SU-DHL-6 (cell line): ENCODE results near the gene SERINC2.
A peak's percentile ranks its signal among the peaks of the same experiment; 100 is the strongest.

Experiments
- H2AFZ ChIP-seq: fragments of 200-600 bp; sonication (generic); 2 replicates; pipeline ENCODE4 v1.6.1; 2014; ENCODE audit warnings: low read depth, mild to moderate bottlenecking, moderate library complexity, mixed read lengths, antibody characterized with exemption, low read length; ENCODE audit not compliant: severe bottlenecking
- H3F3A ChIP-seq: fragments of 200-600 bp; shearing (Covaris generic); 2 replicates; pipeline ENCODE4 v1.6.0; 2016; ENCODE audit warnings: antibody characterized with exemption, mild to moderate bottlenecking; ENCODE audit not compliant: insufficient read depth
- H3K27ac ChIP-seq: fragments of 200-600 bp; sonication (generic); 2 replicates; pipeline ENCODE4 v1.5.1; 2016; ENCODE audit warnings: low read depth, mild to moderate bottlenecking, low read length, moderate library complexity, mixed read lengths
- H3K27me3 ChIP-seq: fragments of 200-600 bp; sonication (generic), shearing (Covaris generic); 2 replicates; pipeline ENCODE4 v1.6.0; 2014; ENCODE audit warnings: mild to moderate bottlenecking, low read length
- H3K36me3 ChIP-seq: fragments of 200-600 bp; sonication (generic); 2 replicates; pipeline ENCODE4 v1.6.1; 2014; ENCODE audit warnings: mild to moderate bottlenecking, low read length, mixed read lengths
- H3K4me2 ChIP-seq: fragments of 300-600, 200-600 bp; shearing (Covaris generic), sonication (generic); 2 replicates; pipeline ENCODE4 v1.6.0; 2014; ENCODE audit warnings: low read length, low read depth, mild to moderate bottlenecking; ENCODE audit not compliant: poor library complexity, severe bottlenecking
- H3K4me3 ChIP-seq: fragments of 200-600 bp; sonication (generic); 2 replicates; pipeline ENCODE4 v1.5.1; 2014; ENCODE audit warnings: antibody characterized with exemption, low read length, mild to moderate bottlenecking, mixed read lengths; ENCODE audit not compliant: insufficient read depth, poor library complexity, severe bottlenecking
- H3K79me2 ChIP-seq: fragments of 200-600 bp; sonication (generic); 2 replicates; pipeline ENCODE4 v1.6.1; 2014; ENCODE audit warnings: mild to moderate bottlenecking, low read length, moderate library complexity; ENCODE audit not compliant: insufficient read depth
- H3K9ac ChIP-seq: fragments of 200-600 bp; sonication (generic); 2 replicates; pipeline ENCODE4 v1.7.0; 2014; ENCODE audit warnings: mild to moderate bottlenecking, low read length
- H3K9me2 ChIP-seq: fragments of 200-600 bp; sonication (generic); replicated peaks from 2 replicates; pipeline ENCODE4 v1.6.1; 2014; ENCODE audit warnings: low read length; ENCODE audit not compliant: insufficient read depth
- H3K9me3 ChIP-seq: fragments of 200-600 bp; sonication (generic); 2 replicates; pipeline ENCODE4 v1.6.1; 2014; ENCODE audit warnings: low read length, mixed read lengths; ENCODE audit not compliant: insufficient read depth
- H4K20me1 ChIP-seq: fragments of 200-600 bp; sonication (generic); 2 replicates; pipeline ENCODE4 v1.6.1; 2014; ENCODE audit warnings: low read depth, mild to moderate bottlenecking, antibody characterized with exemption, low read length, moderate library complexity, mixed read lengths
- EZH2phosphoT487 ChIP-seq: fragments of 200-600 bp; sonication (generic), shearing (Covaris generic); conservative IDR thresholded peaks from 2 replicates; pipeline ENCODE4 v1.6.1; 2018; ENCODE audit warnings: mild to moderate bottlenecking, antibody characterized with exemption, low read length, moderate library complexity, mixed read lengths
- TF ChIP-seq, protein P1 (sequence below): fragments of 200-600 bp; sonication (generic); IDR thresholded peaks from one replicate; pipeline ENCODE4 v1.5.1; 2017; ENCODE audit warnings: antibody characterized with exemption, mild to moderate bottlenecking, low read length, moderate library complexity; ENCODE audit not compliant: insufficient read depth, poor library complexity, severe bottlenecking

The SERINC2 gene

GRCh38 chr1:31482482-31483011 is 69.5 kb downstream of the SERINC2 start:
- no peaks in the 10 kb centered on the region for H3K27me3 ChIP-seq
- H3K9me3 ChIP-seq = no peaks in the 10 kb centered on the region
- no peak overlapping the region for H3K4me2 ChIP-seq
- 0 out of 2 replicates have a peak overlapping the region, but pooled peaks have one; percentile 2 for H3K9ac ChIP-seq
- no peak for TF ChIP-seq EZH2phosphoT487
- TF ChIP-seq, protein P1, sequence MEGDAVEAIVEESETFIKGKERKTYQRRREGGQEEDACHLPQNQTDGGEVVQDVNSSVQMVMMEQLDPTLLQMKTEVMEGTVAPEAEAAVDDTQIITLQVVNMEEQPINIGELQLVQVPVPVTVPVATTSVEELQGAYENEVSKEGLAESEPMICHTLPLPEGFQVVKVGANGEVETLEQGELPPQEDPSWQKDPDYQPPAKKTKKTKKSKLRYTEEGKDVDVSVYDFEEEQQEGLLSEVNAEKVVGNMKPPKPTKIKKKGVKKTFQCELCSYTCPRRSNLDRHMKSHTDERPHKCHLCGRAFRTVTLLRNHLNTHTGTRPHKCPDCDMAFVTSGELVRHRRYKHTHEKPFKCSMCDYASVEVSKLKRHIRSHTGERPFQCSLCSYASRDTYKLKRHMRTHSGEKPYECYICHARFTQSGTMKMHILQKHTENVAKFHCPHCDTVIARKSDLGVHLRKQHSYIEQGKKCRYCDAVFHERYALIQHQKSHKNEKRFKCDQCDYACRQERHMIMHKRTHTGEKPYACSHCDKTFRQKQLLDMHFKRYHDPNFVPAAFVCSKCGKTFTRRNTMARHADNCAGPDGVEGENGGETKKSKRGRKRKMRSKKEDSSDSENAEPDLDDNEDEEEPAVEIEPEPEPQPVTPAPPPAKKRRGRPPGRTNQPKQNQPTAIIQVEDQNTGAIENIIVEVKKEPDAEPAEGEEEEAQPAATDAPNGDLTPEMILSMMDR = no peak
- H3K4me3 ChIP-seq = no peak overlapping the region
- no peak overlapping the region for H3K27ac ChIP-seq
- H2AFZ ChIP-seq = peak overlapping the region; percentile 57
- no peaks in the 10 kb centered on the region for H3K9me2 ChIP-seq
- H3K36me3 ChIP-seq = no peaks in the 10 kb centered on the region
- H3F3A ChIP-seq = no peaks in the 10 kb centered on the region
- no peaks in the 10 kb centered on the region for H4K20me1 ChIP-seq
- H3K79me2 ChIP-seq = no peaks in the 10 kb centered on the region

- Histone ChIP-seq H3K9me2 (no peaks in the 10 kb centered on the region), H3K9ac (0 out of 2 replicates have a peak overlapping the region, but pooled peaks have one; percentile 2), H3K27me3 (no peaks in the 10 kb centered on the region), H3K27ac (0 out of 2 replicates have a peak overlapping the region, but pooled peaks have one; percentile 21), H3F3A (no peaks in the 10 kb centered on the region), H2AFZ (peak overlapping the region; percentile 85), H3K4me3 (no peak overlapping the region), H3K79me2 (no peaks in the 10 kb centered on the region), H3K9me3 (no peaks in the 10 kb centered on the region), H4K20me1 (no peaks in the 10 kb centered on the region), H3K4me2 (peak overlapping the region; percentile 20), H3K36me3 (no peaks in the 10 kb centered on the region)
- TF ChIP-seq, protein P1 = no peak
- TF ChIP-seq EZH2phosphoT487 = no peak
Observed at GRCh38 chr1:31483012-31483946, 70.3 kb downstream of the SERINC2 start.
